NB4 (cell line): ENCODE results near the gene DCLK3.

ENCODE experiments used
- POLR2A ChIP-seq: IDR thresholded peaks from 2 replicates; pipeline ENCODE4 v1.6.1; 2011; ENCODE audit warnings: mild to moderate bottlenecking; ENCODE audit not compliant: insufficient read length; ENCODE audit errors: extremely low read depth
- TF ChIP-seq, protein P1 (sequence below): IDR thresholded peaks from one replicate; pipeline ENCODE4 v1.5.1; 2012; ENCODE audit warnings: low read depth, low read length

DNA sequence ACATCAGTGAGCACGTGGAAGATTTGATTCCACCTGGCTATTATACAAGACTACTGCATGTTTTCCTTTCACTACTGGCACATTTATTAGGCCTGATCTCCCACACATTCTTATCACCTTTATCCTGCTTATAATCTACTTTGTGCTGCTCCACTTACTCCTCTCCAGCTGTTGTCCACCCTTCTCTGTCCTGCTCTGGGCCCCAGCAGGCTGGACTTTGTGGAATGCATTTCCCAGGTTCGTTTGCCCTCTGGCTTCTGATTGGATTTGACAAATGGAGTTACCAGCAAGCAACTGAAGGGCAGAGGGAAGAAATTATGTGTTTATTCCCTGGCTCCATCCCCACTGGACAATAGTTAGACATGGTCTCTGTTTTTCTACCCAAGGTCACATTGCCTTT is 75.5 kb downstream of the DCLK3 start:
- TF ChIP-seq, protein P1, sequence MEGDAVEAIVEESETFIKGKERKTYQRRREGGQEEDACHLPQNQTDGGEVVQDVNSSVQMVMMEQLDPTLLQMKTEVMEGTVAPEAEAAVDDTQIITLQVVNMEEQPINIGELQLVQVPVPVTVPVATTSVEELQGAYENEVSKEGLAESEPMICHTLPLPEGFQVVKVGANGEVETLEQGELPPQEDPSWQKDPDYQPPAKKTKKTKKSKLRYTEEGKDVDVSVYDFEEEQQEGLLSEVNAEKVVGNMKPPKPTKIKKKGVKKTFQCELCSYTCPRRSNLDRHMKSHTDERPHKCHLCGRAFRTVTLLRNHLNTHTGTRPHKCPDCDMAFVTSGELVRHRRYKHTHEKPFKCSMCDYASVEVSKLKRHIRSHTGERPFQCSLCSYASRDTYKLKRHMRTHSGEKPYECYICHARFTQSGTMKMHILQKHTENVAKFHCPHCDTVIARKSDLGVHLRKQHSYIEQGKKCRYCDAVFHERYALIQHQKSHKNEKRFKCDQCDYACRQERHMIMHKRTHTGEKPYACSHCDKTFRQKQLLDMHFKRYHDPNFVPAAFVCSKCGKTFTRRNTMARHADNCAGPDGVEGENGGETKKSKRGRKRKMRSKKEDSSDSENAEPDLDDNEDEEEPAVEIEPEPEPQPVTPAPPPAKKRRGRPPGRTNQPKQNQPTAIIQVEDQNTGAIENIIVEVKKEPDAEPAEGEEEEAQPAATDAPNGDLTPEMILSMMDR = no peak
- TF ChIP-seq POLR2A = no peak
